AG08396 (cell line): ENCODE results near the gene TMEM239.
"Not testable (repeated sequence)": the region's sequence is repeated elsewhere in the genome, so short reads cannot be mapped to it uniquely, and the experiment has no call there.

Experiments used
- DNase-seq: peaks from one replicate; pipeline ENCODE4 v3.0.0; 2012; ENCODE audit warnings: low spot score, mixed read lengths

The TMEM239 gene

GRCh38 chr20:2799688-2800520 lies 16.3 kb upstream of the TMEM239 start:
- peak; percentile 56 for DNase-seq

GRCh38 chr20:2800521-2801285 lies 15.5 kb upstream of the TMEM239 start, which contains the start of gene CPXM1:
CPXM1 (minus strand) TSS chr20:2800627; CDS start chr20:2800572, 55 bp downstream.
- peak; percentile 14 for DNase-seq

- no peak for DNase-seq
Observed at GRCh38 chr20:2801286-2801728, 14.9 kb upstream of the TMEM239 start.

GRCh38 chr20:2804041-2804828 lies 11.9 kb upstream of the TMEM239 start:
- DNase-seq = no peak

GRCh38 chr20:2804852-2805688 lies 11.1 kb upstream of the TMEM239 start:
- DNase-seq = peak; percentile 43

GRCh38 chr20:2805689-2806350 lies 10.3 kb upstream of the TMEM239 start:
- peak; percentile 17 for DNase-seq

- peak; percentile 11 for DNase-seq
Observed at GRCh38 chr20:2806351-2806701, 9.8 kb upstream of the TMEM239 start.

- DNase-seq = no peak
Observed at GRCh38 chr20:2807019-2807418, 9.1 kb upstream of the TMEM239 start.

- DNase-seq = not testable (repeated sequence)
Observed at GRCh38 chr20:2807929-2808328, 8.2 kb upstream of the TMEM239 start.

- DNase-seq = no peak
Observed at GRCh38 chr20:2809690-2810089, 6.5 kb upstream of the TMEM239 start.

GRCh38 chr20:2812189-2812588 lies 4.0 kb upstream of the TMEM239 start:
- no peak for DNase-seq

GRCh38 chr20:2814076-2814475 lies 2.1 kb upstream of the TMEM239 start:
- no peak for DNase-seq

- peak; percentile 93 for DNase-seq
Observed at GRCh38 chr20:2814587-2815051, 1.5 kb upstream of the TMEM239 start, which contains the start of gene C20orf141. C20orf141 (plus strand) TSS chr20:2814987; CDS start chr20:2815185, 198 bp downstream.

GRCh38 chr20:2815242-2815900 lies 793 bp upstream of the TMEM239 start:
- no peak for DNase-seq

GRCh38 chr20:2816583-2817340 lies 598 bp downstream of the TMEM239 start:
- no peak for DNase-seq

GRCh38 chr20:2817341-2817726 lies 1.2 kb downstream of the TMEM239 start:
- no peak for DNase-seq

GRCh38 chr20:2817891-2818595 lies 1.9 kb downstream of the TMEM239 start:
- no peak for DNase-seq

GRCh38 chr20:2820084-2820895 lies 4.1 kb downstream of the TMEM239 start:
- DNase-seq = peak; percentile 56
